DOHH2 (cell line): ENCODE data around the gene KLHL1.

Experiments used
- H3F3A ChIP-seq: fragments of 200-600 bp; sonication (generic), shearing (Covaris generic); 2 replicates; pipeline ENCODE4 v1.6.0; 2016; ENCODE audit warnings: antibody characterized with exemption, mild to moderate bottlenecking; ENCODE audit not compliant: control insufficient read depth, insufficient read depth
- H3K27ac ChIP-seq: fragments of 200-600 bp; sonication (generic); 2 replicates; pipeline ENCODE4 v1.5.1; 2014; ENCODE audit warnings: low read depth, mild to moderate bottlenecking, low read length, moderate library complexity
- H3K27me3 ChIP-seq: fragments of 200-600 bp; sonication (generic); 2 replicates; pipeline ENCODE4 v1.6.1; 2014; ENCODE audit warnings: mild to moderate bottlenecking, low read length, mixed read lengths; ENCODE audit not compliant: control insufficient read depth
- H3K36me3 ChIP-seq: fragments of 200-600 bp; sonication (generic); 2 replicates; pipeline ENCODE4 v1.6.1; 2014; ENCODE audit warnings: mild to moderate bottlenecking, low read length, moderate library complexity, mixed read lengths; ENCODE audit not compliant: control insufficient read depth
- H3K4me1 ChIP-seq: fragments of 200-600 bp; sonication (generic); 2 replicates; pipeline ENCODE4 v1.6.1; 2014; ENCODE audit warnings: mild to moderate bottlenecking, low read length, mixed read lengths; ENCODE audit not compliant: control insufficient read depth
- H3K4me2 ChIP-seq: fragments of 200-600 bp; sonication (generic); 2 replicates; pipeline ENCODE4 v1.6.0; 2014; ENCODE audit warnings: mild to moderate bottlenecking, low read length, moderate library complexity
- H3K4me3 ChIP-seq: fragments of 200-600 bp; sonication (generic); 2 replicates; pipeline ENCODE4 v1.5.1; 2014; ENCODE audit warnings: mild to moderate bottlenecking, low read length, mixed read lengths
- H3K79me2 ChIP-seq: fragments of 200-600 bp; sonication (generic); 2 replicates; pipeline ENCODE4 v1.6.1; 2014; ENCODE audit warnings: mild to moderate bottlenecking, low read length, mixed read lengths; ENCODE audit not compliant: control insufficient read depth
- H3K9me2 ChIP-seq: fragments of 200-600 bp; sonication (generic); replicated peaks from 2 replicates; pipeline ENCODE4 v1.6.1; 2014; ENCODE audit warnings: mild to moderate bottlenecking, low read length, mixed read lengths; ENCODE audit not compliant: control insufficient read depth
- H3K9me3 ChIP-seq: fragments of 200-600 bp; sonication (generic); 2 replicates; pipeline ENCODE4 v1.6.1; 2014; ENCODE audit warnings: antibody characterized with exemption, low read length, mixed read lengths; ENCODE audit not compliant: control insufficient read depth, insufficient read depth
- H4K20me1 ChIP-seq: fragments of 200-600 bp; sonication (generic); 2 replicates; pipeline ENCODE4 v1.6.0; 2014; ENCODE audit warnings: low read depth, mild to moderate bottlenecking, antibody characterized with exemption, low read length, moderate library complexity; ENCODE audit not compliant: control insufficient read depth, insufficient read depth
- CTCF ChIP-seq: fragments of 200-600 bp; sonication (generic); IDR thresholded peaks from one replicate; pipeline ENCODE4 v1.5.1; 2014; ENCODE audit warnings: antibody characterized with exemption, mild to moderate bottlenecking, low read depth, low read length; ENCODE audit not compliant: poor library complexity, severe bottlenecking
- EZH2phosphoT487 ChIP-seq: fragments of 200-600 bp; sonication (generic); IDR thresholded peaks from 2 replicates; pipeline ENCODE4 v1.6.1; 2017; ENCODE audit warnings: borderline replicate concordance, mild to moderate bottlenecking, antibody characterized with exemption, low read length, moderate library complexity, mixed read lengths

Gene KLHL1

GRCh38 chr13:69683921-69684686, 424.1 kb downstream of the KLHL1 start:
- no peaks in the 10 kb centered on the region for H3K27me3 ChIP-seq

GRCh38 chr13:69681722-69682121, 426.5 kb downstream of the KLHL1 start:
- Histone ChIP-seq H3K4me2 (no peak overlapping the region), H3K79me2 (no peaks in the 10 kb centered on the region), H4K20me1 (no peaks in the 10 kb centered on the region), H3K27me3 (no peaks in the 10 kb centered on the region), H3F3A (no peaks in the 10 kb centered on the region), H3K4me3 (no peak overlapping the region), H3K9me3 (no peaks in the 10 kb centered on the region), H3K36me3 (no peaks in the 10 kb centered on the region), H3K4me1 (no peaks in the 10 kb centered on the region), H3K9me2 (no peaks in the 10 kb centered on the region), H3K27ac (no peak overlapping the region)
- no peak for TF ChIP-seq EZH2phosphoT487
- TF ChIP-seq CTCF: no peak

More at GRCh38 chr13:69683921-69684686, 424.1 kb downstream of the KLHL1 start:
- Histone ChIP-seq H3K4me3 (no peak overlapping the region), H4K20me1 (no peaks in the 10 kb centered on the region), H3K27ac (no peak overlapping the region), H3K79me2 (no peaks in the 10 kb centered on the region), H3K36me3 (no peaks in the 10 kb centered on the region), H3F3A (no peaks in the 10 kb centered on the region), H3K4me1 (no peaks in the 10 kb centered on the region), H3K9me3 (no peaks in the 10 kb centered on the region), H3K4me2 (no peak overlapping the region), H3K9me2 (no peaks in the 10 kb centered on the region)
- no peak for TF ChIP-seq EZH2phosphoT487

- no peaks in the 10 kb centered on the region for H3K4me1 ChIP-seq
- H3K79me2 ChIP-seq: no peaks in the 10 kb centered on the region
- H3K27ac ChIP-seq: no peak overlapping the region
- H3K9me3 ChIP-seq: no peaks in the 10 kb centered on the region
- no peak for TF ChIP-seq EZH2phosphoT487
- TF ChIP-seq CTCF: no peak
- no peaks in the 10 kb centered on the region for H4K20me1 ChIP-seq
- H3K36me3 ChIP-seq: no peaks in the 10 kb centered on the region
- no peaks in the 10 kb centered on the region for H3F3A ChIP-seq
- no peak overlapping the region for H3K4me3 ChIP-seq
- H3K4me2 ChIP-seq: no peak overlapping the region
- H3K9me2 ChIP-seq: no peaks in the 10 kb centered on the region
- no peaks in the 10 kb centered on the region for H3K27me3 ChIP-seq
Measured at GRCh38 chr13:69677343-69677742, 430.9 kb downstream of the KLHL1 start.

- Histone ChIP-seq H3K9me2 (no peaks in the 10 kb centered on the region), H3K36me3 (no peaks in the 10 kb centered on the region), H3K4me1 (no peaks in the 10 kb centered on the region), H3K79me2 (no peaks in the 10 kb centered on the region), H3K4me3 (no peak overlapping the region), H3K27ac (no peak overlapping the region), H4K20me1 (no peaks in the 10 kb centered on the region), H3K9me3 (no peaks in the 10 kb centered on the region), H3K27me3 (no peaks in the 10 kb centered on the region), H3F3A (no peaks in the 10 kb centered on the region), H3K4me2 (no peak overlapping the region)
- TF ChIP-seq EZH2phosphoT487 (no peak), CTCF (no peak)
Measured at GRCh38 chr13:69676286-69676685, 432.0 kb downstream of the KLHL1 start.
